K562 (cell line): ENCODE results near the gene AURKB. TPM values are rescaled to one million over a fixed set of nuclear protein-coding genes. Genes with fewer than 3 reads are reported as not detected.

Experiments used
- ATAC-seq: fragments of 200-7000 bp; cut with Tn5 transposase; 3 replicates; pipeline ENCODE4 v1.9.1; 2020; ENCODE audit warnings: moderate library complexity
- BruUV-seq: library from RNA; stranded (reverse); fragments of 400-500 nt; replicated peaks from 2 replicates; lab custom pipeline; 2021; lab: Mats Ljungman, UMichigan
- CTCF ChIA-PET: fragments of 300-600 bp; formaldehyde crosslinking; extraction: SDS; loops from one replicate; lab custom pipeline; 2021; ENCODE audit warnings: low intra/inter-chr PET ratio; lab: Yijun Ruan, JAX
- POLR2A ChIA-PET: fragments of 300-600, 350-650 bp; sonication (Branson Sonifier 250); formaldehyde crosslinking; extraction: SDS; loops from one replicate; lab custom pipeline; 2021; ENCODE audit warnings: antibody characterized with exemption, inconsistent platforms; lab: Yijun Ruan, JAX
- DNase-seq, 4 experiments: peaks; one replicate each; pipeline versions ENCODE4 v3.0.0 to v3.0.0-alpha.2; 2011 to 2018; ENCODE audit warnings: low spot score in 3 of 4, mixed read lengths in 3 of 4; ENCODE audit errors: extremely low read depth in 1 of 4
- FAIRE-seq: peaks from 2 replicates; lab custom pipeline; 2011; peaks lifted over from hg19 to GRCh38; lab: Jason Lieb, UNC
- H2AFZ ChIP-seq: 2 replicates; pipeline ENCODE4 v1.6.0; 2011; ENCODE audit warnings: low read depth, low read length, control low read depth, inconsistent platforms
- H3K27ac ChIP-seq: fragments of 200-600 bp; 3 replicates; pipeline ENCODE4 v1.8.0; 2011; ENCODE audit warnings: low read depth, mild to moderate bottlenecking, control low read depth, inconsistent platforms, low read length, moderate library complexity, mixed read lengths; ENCODE audit errors: extremely low read depth
- H3K27me3 ChIP-seq, 2 experiments: fragments of 300-600 bp in 1 of 2; 2 replicates in 1 of 2; 3 replicates in 1 of 2; pipeline versions ENCODE4 v1.6.0 to v1.8.0; 2011; ENCODE audit warnings: inconsistent platforms in 2 of 2, low read length in 2 of 2, mild to moderate bottlenecking in 1 of 2, mixed read lengths in 1 of 2, moderate library complexity in 1 of 2; ENCODE audit not compliant: control insufficient read depth in 2 of 2, insufficient read depth in 2 of 2
- H3K36me3 ChIP-seq: fragments of 300-600 bp; 3 replicates; pipeline ENCODE4 v1.8.0; 2011; ENCODE audit warnings: mild to moderate bottlenecking, low read length, inconsistent platforms; ENCODE audit not compliant: control insufficient read depth, insufficient read depth
- H3K4me1 ChIP-seq, 2 experiments: fragments of 200-600 bp in 1 of 2; replicated peaks in 1 of 2; 2 replicates in 1 of 2; 3 replicates in 1 of 2; pipeline versions ENCODE4 v1.5.1 to v1.8.0; 2011; ENCODE audit warnings: inconsistent platforms in 2 of 2, low read length in 2 of 2, mild to moderate bottlenecking in 1 of 2, mixed read lengths in 1 of 2, moderate library complexity in 1 of 2; ENCODE audit not compliant: control insufficient read depth in 2 of 2, insufficient read depth in 2 of 2
- H3K4me2 ChIP-seq: 2 replicates; pipeline ENCODE4 v1.6.1; 2011; ENCODE audit warnings: low read length, control low read depth, inconsistent platforms, mixed read lengths; ENCODE audit not compliant: insufficient read depth
- H3K4me3 ChIP-seq: fragments of 200-600 bp; sonication (generic), shearing (Covaris generic); 2 replicates; pipeline ENCODE4 v1.5.1; 2016; ENCODE audit warnings: control low read depth, inconsistent platforms
- H3K79me2 ChIP-seq: fragments of 200-600 bp; 3 replicates; pipeline ENCODE4 v1.8.0; 2011; ENCODE audit warnings: low read length, inconsistent platforms; ENCODE audit not compliant: control insufficient read depth, insufficient read depth
- H3K9ac ChIP-seq, 2 experiments: 2 replicates each; pipeline versions ENCODE4 v1.6.0 to v1.6.1; 2011; ENCODE audit warnings: low read depth in 2 of 2, low read length in 2 of 2, control low read depth in 1 of 2, inconsistent platforms in 1 of 2, mild to moderate bottlenecking in 1 of 2, mixed read lengths in 1 of 2; ENCODE audit not compliant: insufficient read depth in 1 of 2
- H3K9me1 ChIP-seq: one replicate; pipeline ENCODE4 v1.6.0; 2011; ENCODE audit warnings: inconsistent platforms, mild to moderate bottlenecking, low read length, moderate library complexity; ENCODE audit not compliant: control insufficient read depth, insufficient read depth
- H3K9me3 ChIP-seq: replicated peaks from 2 replicates; pipeline ENCODE4 v1.5.1; 2011; ENCODE audit warnings: low read depth, low read length, inconsistent platforms; ENCODE audit not compliant: control insufficient read depth, insufficient read depth
- H4K20me1 ChIP-seq: replicated peaks from 2 replicates; pipeline ENCODE4 v1.6.1; 2011; ENCODE audit warnings: low read length, inconsistent platforms, mixed read lengths; ENCODE audit not compliant: control insufficient read depth, insufficient read depth
- ARHGAP35 ChIP-seq: fragments of 450-650 bp; IDR thresholded peaks from 2 replicates; pipeline ENCODE4 v1.6.1; 2018; ENCODE audit not compliant: partially characterized antibody
- ARNT ChIP-seq, 2 experiments: fragments of 450-650 bp; IDR thresholded peaks; 2 replicates each; pipeline ENCODE4 v1.6.1; 2016; ENCODE audit warnings: mild to moderate bottlenecking in 1 of 2
- BHLHE40 ChIP-seq: IDR thresholded peaks from 2 replicates; pipeline ENCODE4 v1.6.1; 2011; ENCODE audit warnings: low read length, improper control_type of control experiment
- CEBPB ChIP-seq: fragments of 450-650 bp; IDR thresholded peaks from 2 replicates; pipeline ENCODE4 v1.6.1; 2016; ENCODE audit warnings: missing genetic modification characterization, missing compliant biosample characterization
- CHCHD3 ChIP-seq: fragments of 250-450 bp; sonication (Bioruptor Pico); IDR thresholded peaks from 2 replicates; pipeline ENCODE4 v2.1.2; 2022; ENCODE audit warnings: mild to moderate bottlenecking
- DACH1 ChIP-seq: fragments of 450-650 bp; IDR thresholded peaks from 2 replicates; pipeline ENCODE4 v1.6.1; 2018; ENCODE audit not compliant: partially characterized antibody
- DEAF1 ChIP-seq: fragments of 450-650 bp; formaldehyde crosslinking; IDR thresholded peaks from 2 replicates; pipeline ENCODE4 v1.4.0; 2020; ENCODE audit warnings: mild to moderate bottlenecking, moderate library complexity
- DPF2 ChIP-seq: fragments of 450-650 bp; IDR thresholded peaks from 2 replicates; pipeline ENCODE4 v1.6.1; 2016
- GABPB1 ChIP-seq: sonication (generic); formaldehyde crosslinking; IDR thresholded peaks from 2 replicates; pipeline ENCODE4 v1.8.0; 2022; ENCODE audit warnings: mild to moderate bottlenecking, missing genetic modification reagents
- GATAD2B ChIP-seq: fragments of 450-650 bp; IDR thresholded peaks from 2 replicates; pipeline ENCODE4 v1.6.1; 2017; ENCODE audit warnings: mild to moderate bottlenecking, borderline replicate concordance
- GTF2F1 ChIP-seq: IDR thresholded peaks from 2 replicates; pipeline ENCODE4 v1.6.1; 2011; ENCODE audit warnings: low read depth, low read length, improper control_type of control experiment
- KAT2B ChIP-seq: IDR thresholded peaks from one replicate; pipeline ENCODE4 v1.6.1; 2012; ENCODE audit warnings: low read depth, mild to moderate bottlenecking, control low read depth, inconsistent platforms, low read length, moderate library complexity
- KLF10 ChIP-seq: fragments of 250-450 bp; sonication (Bioruptor Pico); IDR thresholded peaks from 2 replicates; pipeline ENCODE4 v1.6.1; 2021; ENCODE audit warnings: matching md5 sums
- LEF1 ChIP-seq: fragments of 450-650 bp; IDR thresholded peaks from 2 replicates; pipeline ENCODE4 v1.6.1; 2016; ENCODE audit warnings: mild to moderate bottlenecking
- MCM5 ChIP-seq: fragments of 450-650 bp; IDR thresholded peaks from 2 replicates; pipeline ENCODE4 v1.6.1; 2016; ENCODE audit warnings: low read depth
- NCOA6 ChIP-seq: fragments of 450-650 bp; IDR thresholded peaks from 2 replicates; pipeline ENCODE4 v1.6.1; 2017; ENCODE audit warnings: mild to moderate bottlenecking
- NR3C1 ChIP-seq: sonication (generic); formaldehyde crosslinking; IDR thresholded peaks from 2 replicates; pipeline ENCODE4 v1.8.1; 2022; ENCODE audit warnings: missing genetic modification reagents
- PHB ChIP-seq: fragments of 250-450 bp; sonication (Bioruptor Pico); IDR thresholded peaks from 2 replicates; pipeline ENCODE4 v1.5.0; 2021
- SAFB ChIP-seq: fragments of 200-400 bp; formaldehyde crosslinking; IDR thresholded peaks from 2 replicates; pipeline ENCODE4 v1.6.1; 2017; ENCODE audit warnings: low read depth, low read length, borderline replicate concordance
- SAFB2 ChIP-seq: fragments of 200-400 bp; formaldehyde crosslinking; IDR thresholded peaks from 2 replicates; pipeline ENCODE4 v1.6.1; 2018; ENCODE audit warnings: borderline replicate concordance, low read length, low read depth, moderate library complexity; ENCODE audit not compliant: severe bottlenecking
- SMC3 ChIP-seq: conservative IDR thresholded peaks from 2 replicates; pipeline ENCODE4 v1.6.1; 2011; ENCODE audit warnings: low read depth, low read length, improper control_type of control experiment; ENCODE audit not compliant: insufficient read depth
- TEAD4 ChIP-seq, 2 experiments: sonication (generic) in 1 of 2; formaldehyde crosslinking in 1 of 2; IDR thresholded peaks; 2 replicates each; pipeline versions ENCODE4 v1.6.1 to v1.8.0; 2012 to 2022; ENCODE audit warnings: borderline replicate concordance in 1 of 2, inconsistent platforms in 1 of 2, low read length in 1 of 2, mild to moderate bottlenecking in 1 of 2, missing genetic modification reagents in 1 of 2
- ZBTB1 ChIP-seq: sonication (generic); formaldehyde crosslinking; IDR thresholded peaks from 2 replicates; pipeline ENCODE4 v1.8.1; 2023; ENCODE audit warnings: missing genetic modification reagents, low read depth, mild to moderate bottlenecking, borderline replicate concordance
- ZFPM2 ChIP-seq: fragments of 250-450 bp; sonication (Bioruptor Pico); IDR thresholded peaks from 2 replicates; pipeline ENCODE4 v1.5.1; 2022; ENCODE audit warnings: mild to moderate bottlenecking
- ZKSCAN8 ChIP-seq: fragments of 200-800 bp; sonication (Bioruptor generic); IDR thresholded peaks from 2 replicates; pipeline ENCODE4 v1.6.1; 2016; ENCODE audit warnings: missing genetic modification characterization, missing compliant biosample characterization
- WGBS: fragments of 100-300 bp; shearing (Covaris generic); methylation state at CpG from one replicate; pipeline ENCODE4 v1.1.6; 2016; ENCODE audit warnings: low coverage, mixed read lengths; ENCODE audit not compliant: insufficient coverage; ENCODE audit errors: missing lambda C conversion rate; 5-methylcytosine and 5-hydroxymethylcytosine counted together
- in situ Hi-C: fragments of 300-500 bp; cut with MboI; formaldehyde crosslinking; loops from 4 replicates; pipeline ENCODE4 v1.15.0; 2018; ENCODE audit warnings: inconsistent platforms, mixed read lengths
- intact Hi-C: fragments of 100-400 bp; cut with micrococcal nuclease; formaldehyde crosslinking; loops from 2 replicates; pipeline ENCODE4 v1.14.2; 2022
- polyA plus RNA-seq, 8 experiments: library from polyadenylated mRNA; depleted of rRNA in 4 of 8; stranded (reverse) in 5 of 8; unstranded in 3 of 8; fragments of >200 nt; fragmentation: Nextera tagmentation in 2 of 8; fragmentation: Illumina TruSeq in 1 of 8; extraction: Ambion mirVana in 2 of 8; extraction: Trizol in 1 of 8; gene quantifications; 2 replicates each; pipeline versions ENCODE4 v1.2.1 to v1.2.3, GENCODE V29; 2011 to 2014; ENCODE audit warnings: inconsistent platforms in 1 of 8, missing spikeins in 1 of 8
- total RNA-seq, 7 experiments: library from RNA; depleted of rRNA in 6 of 7; stranded (reverse); fragments of >200 nt in 6 of 7; fragmentation: Illumina TruSeq in 2 of 7; extraction: Trizol in 2 of 7; gene quantifications; 2 replicates each; pipeline versions ENCODE4 v1.2.1 to v1.2.3, GENCODE V29; 2011 to 2021; ENCODE audit warnings: low replicate concordance in 1 of 7

The AURKB gene
- total and polyA plus RNA-seq, 9 of the 15 experiments (the other 6 are each of a cell fraction or from before 2014, with no cell fraction given), result 27.2 to 114 (median 74.8) TPM

GRCh38 chr17:8156246-8156992 lies 54.0 kb downstream of the AURKB start:
- H3K4me2 ChIP-seq, result peak overlapping the region; percentile 90
- H3K4me3 ChIP-seq, result peak overlapping the region; percentile 52
- ChIA-PET POLR2A (interaction anchor here (0.6 to 8.6 kb wide), 10 partner anchors 15 to 874 kb away, joined by 3 to 105 read pairs (median 3); partner anchors contain the start of gene AURKB), CTCF (no interaction called here)
- H3K4me1 ChIP-seq, result peaks cover 42 to 68% of the 10 kb centered on the region in 2 experiments
- no peaks in the 10 kb centered on the region for H3K9me1 ChIP-seq
- 0 out of 2 replicates have a peak, but pooled peaks cover 6% of the 10 kb centered on the region for H4K20me1 ChIP-seq
- no peaks in the 10 kb centered on the region for H3K9me3 ChIP-seq
- peak; percentile 88 to 99 (median 92) for DNase-seq
- FAIRE-seq, result peak; percentile 98
- H3K27me3 ChIP-seq, result no peaks in the 10 kb centered on the region
- intact Hi-C loops (loop anchor here (1.0 kb wide), 2 partner anchors 18 to 36 kb away; no protein-coding TSS in a partner anchor), in situ Hi-C loops (no loop called here)
- H2AFZ ChIP-seq, result peak overlapping the region; percentile 77
- peak; percentile 83 for ATAC-seq
- H3K36me3 ChIP-seq, result peaks cover 23% of the 10 kb centered on the region; the same call in 2 of the 3 replicates
- H3K27ac ChIP-seq, result peak overlapping the region; percentile 86
- BruUV-seq, result no TSS peak
- WGBS, result under 1% methylated on average over 36 of the region's 59 CpGs
- H3K9ac ChIP-seq, result peak overlapping the region; percentile 76 to 95
- peaks cover 48% of the 10 kb centered on the region for H3K79me2 ChIP-seq
- TF ChIP-seq NR3C1, result no peak
- no peak for TF ChIP-seq TEAD4 (IDR thresholded peaks at IDR 0.05; ENCODE audit: low read length)
- no peak for TF ChIP-seq TEAD4 (CRISPR knock-in tag; IDR thresholded peaks at IDR 0.05; ENCODE audit: borderline replicate concordance)
- TF ChIP-seq DACH1, result no peak
- peak; percentile 99 for TF ChIP-seq LEF1
- TF ChIP-seq ZKSCAN8 (CRISPR knock-in tag), result no peak
- no peak for TF ChIP-seq SMC3
- TF ChIP-seq ARNT (IDR thresholded peaks at IDR 0.05), result no peak
- TF ChIP-seq SAFB, result no peak
- no peak for TF ChIP-seq ARHGAP35
- TF ChIP-seq KAT2B, result no peak
- TF ChIP-seq PHB (CRISPR knock-in tag), result no peak
- TF ChIP-seq SAFB2, result no peak
- TF ChIP-seq DEAF1 (CRISPR knock-in tag), result no peak
- TF ChIP-seq CEBPB (tag), result no peak
- TF ChIP-seq KLF10 (CRISPR knock-in tag), result no peak
- TF ChIP-seq ZFPM2 (CRISPR knock-in tag), result no peak
- no peak for TF ChIP-seq GATAD2B
- TF ChIP-seq CHCHD3, result no peak
- no peak for TF ChIP-seq MCM5
- TF ChIP-seq ZBTB1 (CRISPR knock-in tag), result no peak
- TF ChIP-seq DPF2, result peak; percentile 32; the same call in 1 of the 2 replicates
- no peak for TF ChIP-seq NCOA6
- TF ChIP-seq GTF2F1, result no peak
- peak; percentile 88 for TF ChIP-seq GABPB1 (CRISPR knock-in tag)
- peak; percentile 98 for TF ChIP-seq BHLHE40
